Smooth muscle cell (in vitro differentiated cells): ENCODE data around the gene SASH1. TPM values are rescaled to one million over a fixed set of nuclear protein-coding genes. Genes with fewer than 3 reads are reported as not detected.

Experiments used
- DNase-seq: peaks from one replicate; lab custom pipeline; 2025; ENCODE audit not compliant: unreplicated experiment; lab: John Stamatoyannopoulos, UW
- H2AFZ ChIP-seq: fragments of 200-600 bp; sonication (generic); 2 replicates; pipeline ENCODE4 v1.6.0; 2016; ENCODE audit warnings: antibody characterized with exemption, low read depth, mild to moderate bottlenecking
- H3F3A ChIP-seq: fragments of 200-600 bp; sonication (generic); 2 replicates; pipeline ENCODE4 v1.6.0; 2017; ENCODE audit warnings: antibody characterized with exemption, low read depth
- H3K27ac ChIP-seq: fragments of 200-600 bp; sonication (generic); 2 replicates; pipeline ENCODE4 v1.5.1; 2016; ENCODE audit warnings: low read depth, mild to moderate bottlenecking
- H3K27me3 ChIP-seq: fragments of 200-600 bp; sonication (generic); 2 replicates; pipeline ENCODE4 v1.6.1; 2016; ENCODE audit warnings: low read depth, mild to moderate bottlenecking
- H3K36me3 ChIP-seq: fragments of 200-600 bp; sonication (generic); 2 replicates; pipeline ENCODE4 v1.5.1; 2016; ENCODE audit warnings: low read depth
- H3K4me1 ChIP-seq: fragments of 200-600 bp; sonication (generic); 2 replicates; pipeline ENCODE4 v1.5.1; 2016; ENCODE audit warnings: low read depth
- H3K4me2 ChIP-seq: fragments of 200-600 bp; sonication (generic); 2 replicates; pipeline ENCODE4 v1.6.0; 2016; ENCODE audit warnings: mild to moderate bottlenecking
- H3K4me3 ChIP-seq: fragments of 200-600 bp; sonication (generic); 2 replicates; pipeline ENCODE4 v1.5.1; 2016; ENCODE audit warnings: mild to moderate bottlenecking
- H3K79me2 ChIP-seq: fragments of 200-600 bp; sonication (generic); 2 replicates; pipeline ENCODE4 v1.6.0; 2016; ENCODE audit warnings: low read depth, mild to moderate bottlenecking
- H3K9ac ChIP-seq: fragments of 200-600 bp; sonication (generic); 2 replicates; pipeline ENCODE4 v1.6.0; 2016; ENCODE audit warnings: low read depth
- H3K9me3 ChIP-seq: fragments of 200-600 bp; sonication (generic); replicated peaks from 2 replicates; pipeline ENCODE4 v1.5.1; 2016; ENCODE audit warnings: low read depth
- H4K20me1 ChIP-seq: fragments of 200-600 bp; sonication (generic); 2 replicates; pipeline ENCODE4 v1.6.0; 2016; ENCODE audit warnings: low read depth
- WGBS: methylation state at CpG from one replicate; pipeline ENCODE4 v1.1.7; 2016; ENCODE audit warnings: low lambda C conversion rate; 5-methylcytosine and 5-hydroxymethylcytosine counted together
- polyA plus RNA-seq: library from polyadenylated mRNA; unstranded; fragments of >200 nt; fragmentation: Nextera tagmentation; extraction: Ambion mirVana; gene quantifications from 2 replicates; pipeline ENCODE4 v1.2.1, GENCODE V29; 2016
- total RNA-seq: library from RNA; depleted of rRNA; stranded (reverse); fragments of >200 nt; gene quantifications from 2 replicates; pipeline ENCODE4 v1.2.3, GENCODE V29; 2014
- TF ChIP-seq, protein P1 (sequence below): fragments of 200-600 bp; sonication (generic); IDR thresholded peaks from 2 replicates; pipeline ENCODE4 v1.5.1; 2017; ENCODE audit warnings: borderline replicate concordance, mild to moderate bottlenecking, antibody characterized with exemption; ENCODE audit not compliant: insufficient read depth, poor library complexity, severe bottlenecking

SASH1 gene
- total and polyA plus RNA-seq, 2 experiments from 2014 or later = 12.7 to 16.2 TPM

DNA sequence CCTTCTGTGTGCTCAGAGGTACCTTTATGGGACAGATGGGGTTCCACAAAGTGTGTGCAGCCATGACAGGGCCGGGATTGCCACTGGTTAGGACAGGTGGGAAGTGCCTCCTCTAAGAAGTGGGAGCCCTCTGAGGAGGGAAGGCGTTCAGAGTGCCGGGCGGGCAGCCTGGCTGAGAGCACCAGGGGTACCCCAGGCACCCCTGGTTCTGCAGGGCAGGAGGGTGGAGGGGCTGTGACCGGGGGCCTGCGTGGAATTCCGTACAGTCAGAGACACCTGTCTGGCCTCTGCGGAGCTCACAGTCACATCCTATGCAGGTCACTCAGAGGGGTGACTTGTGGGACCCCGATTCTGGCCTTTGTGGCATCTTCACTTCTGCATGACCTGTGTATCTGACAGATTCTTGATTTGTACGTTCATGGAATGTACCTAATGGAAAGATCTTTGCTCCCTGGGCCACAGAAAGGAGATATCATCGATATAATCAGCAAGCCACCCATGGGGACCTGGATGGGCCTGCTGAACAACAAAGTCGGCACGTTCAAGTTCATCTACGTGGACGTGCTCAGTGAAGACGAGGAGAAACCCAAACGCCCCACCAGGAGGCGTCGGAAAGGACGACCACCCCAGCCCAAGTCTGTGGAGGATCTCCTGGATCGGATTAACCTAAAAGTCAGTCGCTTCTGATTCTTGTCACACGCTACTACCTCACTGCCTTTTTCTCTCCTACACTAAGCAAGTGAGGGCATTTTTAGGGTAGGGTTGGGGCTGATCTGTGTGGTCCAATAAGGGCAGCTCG lies 190.9 kb downstream of the SASH1 start:
- Histone ChIP-seq H3K4me1 (peaks cover 10% of the 10 kb centered on the region), H3F3A (peaks cover 10% of the 10 kb centered on the region), H3K36me3 (no peaks in the 10 kb centered on the region), H3K79me2 (no peaks in the 10 kb centered on the region), H3K4me2 (no peak overlapping the region), H3K9ac (no peak overlapping the region), H3K4me3 (no peak overlapping the region), H3K27me3 (no peaks in the 10 kb centered on the region), H2AFZ (no peak overlapping the region), H3K27ac (no peak overlapping the region), H4K20me1 (no peaks in the 10 kb centered on the region), H3K9me3 (no peaks in the 10 kb centered on the region)
- DNase-seq = no peak
- TF ChIP-seq, protein P1, sequence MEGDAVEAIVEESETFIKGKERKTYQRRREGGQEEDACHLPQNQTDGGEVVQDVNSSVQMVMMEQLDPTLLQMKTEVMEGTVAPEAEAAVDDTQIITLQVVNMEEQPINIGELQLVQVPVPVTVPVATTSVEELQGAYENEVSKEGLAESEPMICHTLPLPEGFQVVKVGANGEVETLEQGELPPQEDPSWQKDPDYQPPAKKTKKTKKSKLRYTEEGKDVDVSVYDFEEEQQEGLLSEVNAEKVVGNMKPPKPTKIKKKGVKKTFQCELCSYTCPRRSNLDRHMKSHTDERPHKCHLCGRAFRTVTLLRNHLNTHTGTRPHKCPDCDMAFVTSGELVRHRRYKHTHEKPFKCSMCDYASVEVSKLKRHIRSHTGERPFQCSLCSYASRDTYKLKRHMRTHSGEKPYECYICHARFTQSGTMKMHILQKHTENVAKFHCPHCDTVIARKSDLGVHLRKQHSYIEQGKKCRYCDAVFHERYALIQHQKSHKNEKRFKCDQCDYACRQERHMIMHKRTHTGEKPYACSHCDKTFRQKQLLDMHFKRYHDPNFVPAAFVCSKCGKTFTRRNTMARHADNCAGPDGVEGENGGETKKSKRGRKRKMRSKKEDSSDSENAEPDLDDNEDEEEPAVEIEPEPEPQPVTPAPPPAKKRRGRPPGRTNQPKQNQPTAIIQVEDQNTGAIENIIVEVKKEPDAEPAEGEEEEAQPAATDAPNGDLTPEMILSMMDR = no peak
- WGBS = 91% methylated on average over 24 of the region's 24 CpGs

DNA sequence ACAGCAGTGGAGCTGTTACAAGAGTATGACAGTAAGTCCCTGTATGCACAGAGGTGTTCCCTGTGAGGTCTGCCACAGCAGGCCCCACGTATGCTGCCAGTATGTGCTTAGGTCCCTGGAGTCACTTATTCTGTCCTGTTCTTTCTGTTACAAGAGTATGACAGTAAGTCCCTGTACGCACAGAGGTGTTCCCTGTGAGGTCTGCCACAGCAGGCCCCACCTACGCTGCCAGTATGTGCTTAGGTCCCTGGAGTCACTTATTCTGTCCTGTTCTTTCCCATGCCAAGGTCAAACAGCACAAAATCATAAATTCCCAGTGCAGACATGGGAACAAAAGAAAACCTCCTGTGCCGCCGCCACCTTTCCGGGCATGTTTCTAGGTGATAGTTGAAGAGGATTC lies 192.2 kb downstream of the SASH1 start:
- Histone ChIP-seq H3K27ac (peak overlapping the region; percentile 27), H3K27me3 (no peaks in the 10 kb centered on the region), H3K4me2 (no peak overlapping the region), H3K9me3 (no peaks in the 10 kb centered on the region), H2AFZ (no peak overlapping the region), H3F3A (peaks cover 10% of the 10 kb centered on the region), H3K4me1 (peaks cover 10% of the 10 kb centered on the region), H3K36me3 (no peaks in the 10 kb centered on the region), H3K4me3 (no peak overlapping the region), H3K79me2 (no peaks in the 10 kb centered on the region), H3K9ac (no peak overlapping the region), H4K20me1 (no peaks in the 10 kb centered on the region)
- WGBS = 91% methylated on average over 6 of the region's 6 CpGs
- TF ChIP-seq, protein P1 = no peak
- DNase-seq = no peak

GRCh38 chr6:148535381-148535780 lies 192.7 kb downstream of the SASH1 start:
- no peaks in the 10 kb centered on the region for H4K20me1 ChIP-seq
- H3K4me3 ChIP-seq = no peak overlapping the region
- no peaks in the 10 kb centered on the region for H3K9me3 ChIP-seq
- H3K79me2 ChIP-seq = no peaks in the 10 kb centered on the region
- no peak overlapping the region for H2AFZ ChIP-seq
- TF ChIP-seq, protein P1 = no peak
- H3K4me1 ChIP-seq = peaks cover 8% of the 10 kb centered on the region
- peak overlapping the region; percentile 41 for H3K27ac ChIP-seq
- H3K36me3 ChIP-seq = peaks cover 4% of the 10 kb centered on the region
- no peak overlapping the region for H3K9ac ChIP-seq
- no peak overlapping the region for H3K4me2 ChIP-seq
- no peaks in the 10 kb centered on the region for H3K27me3 ChIP-seq
- no peak for DNase-seq
- WGBS = 95% methylated on average over 7 of the region's 7 CpGs
- H3F3A ChIP-seq = peaks cover 10% of the 10 kb centered on the region

DNA sequence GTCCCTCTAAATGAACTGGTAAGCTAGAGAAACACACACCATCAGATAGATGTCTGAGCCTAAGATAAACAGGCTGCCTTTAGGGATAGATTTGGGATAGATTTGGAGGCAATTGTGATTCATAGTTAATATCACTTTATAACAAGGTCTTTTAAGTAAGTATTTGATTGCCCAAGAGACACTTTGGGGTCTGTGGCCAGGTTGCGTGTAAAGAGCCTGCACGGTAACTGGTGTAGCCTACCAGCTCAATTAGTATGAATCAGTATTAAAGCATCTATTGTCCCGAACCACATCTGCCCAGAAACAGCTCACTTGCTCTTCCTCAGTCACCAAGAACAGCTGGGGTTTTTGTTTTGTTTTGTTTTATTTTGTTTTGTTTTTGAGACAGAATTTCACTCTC lies 193.3 kb downstream of the SASH1 start:
- TF ChIP-seq, protein P1 = no peak

More for the DNA sequence above, 193.3 kb downstream of the SASH1 start:
- 56% methylated on average over 3 of the region's 3 CpGs for WGBS
- H3K4me2 ChIP-seq = no peak overlapping the region
- H3K36me3 ChIP-seq = peaks cover 4% of the 10 kb centered on the region
- DNase-seq = no peak
- H3K79me2 ChIP-seq = no peaks in the 10 kb centered on the region
- peaks cover 2% of the 10 kb centered on the region for H3K4me1 ChIP-seq
- no peaks in the 10 kb centered on the region for H3K27me3 ChIP-seq
- no peak overlapping the region for H3K4me3 ChIP-seq
- H3K9me3 ChIP-seq = no peaks in the 10 kb centered on the region
- H3F3A ChIP-seq = peaks cover 10% of the 10 kb centered on the region
- no peak overlapping the region for H3K9ac ChIP-seq
- no peak overlapping the region for H2AFZ ChIP-seq
- H4K20me1 ChIP-seq = no peaks in the 10 kb centered on the region
- peak overlapping the region; percentile 41 for H3K27ac ChIP-seq
